Gastrocnemius medialis (tissue), 4 donors: ENCODE measurements around the gene IFIT1. TPM values are rescaled to one million over a fixed set of nuclear protein-coding genes. Genes with fewer than 3 reads are reported as not detected.
"Not testable (repeated sequence)": the region's sequence is repeated elsewhere in the genome, so short reads cannot be mapped to it uniquely, and the experiment has no call there.

Experiments used
- ATAC-seq, 2 donors: fragments of 150-250 bp; one replicate each; pipeline ENCODE4 v1.9.1; 2016
- DNase-seq, 2 donors: peaks; one replicate each; pipeline ENCODE4 v3.0.0-alpha.2; 2019
- H3K27ac ChIP-seq, 4 donors: fragments of 200-600 bp; sonication (generic); 1 replicate in 1 of 4; 2 replicates in 3 of 4; pipeline ENCODE4 v1.5.1; 2016 to 2018; ENCODE audit warnings: mild to moderate bottlenecking in 2 of 4, moderate library complexity in 1 of 4
- H3K27me3 ChIP-seq, 3 donors: fragments of 200-600 bp; sonication (generic) in 2 of 3; 1 replicate in 1 of 3; 2 replicates in 2 of 3; pipeline versions ENCODE4 v1.5.1 to v1.6.0; 2016 to 2019; ENCODE audit warnings: mild to moderate bottlenecking in 1 of 3, moderate library complexity in 1 of 3
- H3K36me3 ChIP-seq, 2 donors: fragments of 200-600 bp; sonication (generic) in 1 of 2; one replicate each; pipeline ENCODE4 v1.5.1; 2017 to 2018
- H3K4me1 ChIP-seq, 2 donors: fragments of 200-600 bp; sonication (generic) in 1 of 2; one replicate each; pipeline ENCODE4 v1.5.1; 2016 to 2017; ENCODE audit warnings: mild to moderate bottlenecking in 2 of 2
- H3K4me3 ChIP-seq, 4 donors: fragments of 200-600 bp; sonication (generic) in 3 of 4; 1 replicate in 1 of 4; 2 replicates in 3 of 4; pipeline ENCODE4 v1.5.1; 2016 to 2019; ENCODE audit warnings: mild to moderate bottlenecking in 2 of 4
- H3K9me3 ChIP-seq, 3 donors: fragments of 200-600 bp; sonication (generic) in 2 of 3; 1 replicate in 1 of 3; 2 replicates in 2 of 3; pipeline ENCODE4 v1.5.1; 2016 to 2019
- CTCF ChIP-seq, 5 experiments: fragments of 450-650 bp in 3 of 5; fragments of 200-600 bp in 2 of 5; sonication (generic) in 2 of 5; IDR thresholded peaks in 4 of 5; conservative IDR thresholded peaks in 1 of 5; 1 replicate in 4 of 5; 2 replicates in 1 of 5; pipeline ENCODE4 v1.5.1; 2016 to 2019; ENCODE audit warnings: antibody characterized with exemption in 5 of 5, mild to moderate bottlenecking in 3 of 5, moderate library complexity in 3 of 5
- POLR2A ChIP-seq, 2 donors: fragments of 450-650 bp; IDR thresholded peaks; one replicate each; pipeline ENCODE4 v1.6.1; 2017; ENCODE audit warnings: antibody characterized with exemption in 2 of 2, mild to moderate bottlenecking in 2 of 2, moderate library complexity in 2 of 2
- in situ Hi-C, 4 donors: fragments of 200-750 bp; cut with MboI; loops; one replicate each; pipeline versions ENCODE4 v1.15.0 to v1.8.0; 2017; ENCODE audit warnings: low sequenced_read_pairs in 4 of 4
- intact Hi-C: fragments of 100-400 bp; cut with DNase I; formaldehyde crosslinking; loops from one replicate; pipeline ENCODE4 v1.15.1; 2023; ENCODE audit warnings: low total_unique reads
- total RNA-seq, 4 donors: library from RNA; depleted of rRNA; stranded (reverse); fragments of >200 nt; gene quantifications; one replicate each; pipeline versions ENCODE4 v1.1.0 to v1.2.3, GENCODE V29; 2016

Gene IFIT1
- total RNA-seq, 4 donors from 2014 or later, result 1.8 to 8.9 (median 3.0) TPM

GRCh38 chr10:89346405-89347254 lies 45.8 kb upstream of the IFIT1 start:
- ATAC-seq, result peak; percentile 33 to 60
- no peak for DNase-seq
- no peaks in the 10 kb centered on the region for H3K27me3 ChIP-seq
- intact Hi-C loops, result no loop called here
- peak overlapping the region; percentile 59 to 75 (median 68) for H3K27ac ChIP-seq
- H3K4me1 ChIP-seq, result peaks cover 37 to 38% of the 10 kb centered on the region in 2 donors
- H3K36me3 ChIP-seq, result no peaks in the 10 kb centered on the region
- no peaks in the 10 kb centered on the region for H3K9me3 ChIP-seq
- no peak for TF ChIP-seq POLR2A (IDR thresholded peaks at IDR 0.05)
- no peak for TF ChIP-seq CTCF (IDR thresholded peaks at IDR 0.05 in 4 of 5, conservative IDR thresholded peaks at IDR 0.05 in 1 of 5)
- H3K4me3 ChIP-seq, result no peak overlapping the region
- in situ Hi-C loops, result no loop called here

- DNase-seq (no peak), ATAC-seq (peak in 1 of 2 donors; percentile 19)
- H3K27me3 ChIP-seq, result no peaks in the 10 kb centered on the region
- no peak overlapping the region for H3K4me3 ChIP-seq
- H3K4me1 ChIP-seq, result peaks cover 37 to 46% of the 10 kb centered on the region in 2 donors
- in situ Hi-C loops (no loop called here), intact Hi-C loops (no loop called here)
- TF ChIP-seq POLR2A (IDR thresholded peaks at IDR 0.05) (no peak), CTCF (IDR thresholded peaks at IDR 0.05 in 4 of 5, conservative IDR thresholded peaks at IDR 0.05 in 1 of 5) (no peak)
- no peaks in the 10 kb centered on the region for H3K36me3 ChIP-seq
- H3K9me3 ChIP-seq, result no peaks in the 10 kb centered on the region
- peak overlapping the region; percentile 59 to 75 (median 68) for H3K27ac ChIP-seq
These were observed 44.5 kb upstream of the IFIT1 start for GRCh38 chr10:89347701-89348457.

DNA sequence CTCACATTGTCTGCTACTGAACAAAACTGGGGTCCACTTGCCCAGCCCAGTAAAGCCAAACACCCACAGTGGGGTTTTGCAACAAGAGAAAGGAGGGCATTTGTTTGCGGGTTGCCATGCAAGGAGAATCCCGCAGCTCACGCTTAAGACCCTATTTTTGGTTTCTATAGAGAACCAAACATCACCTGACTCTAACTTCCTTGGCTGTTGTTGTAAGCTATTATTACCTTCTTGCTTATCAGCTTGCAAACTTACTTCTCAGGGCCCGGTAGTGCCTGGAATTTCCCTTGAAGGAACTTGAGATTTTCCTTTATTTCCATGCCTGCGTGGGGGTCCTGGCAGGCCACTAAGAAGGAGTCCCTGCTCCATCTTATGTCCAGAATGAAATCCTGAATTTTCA lies 43.9 kb upstream of the IFIT1 start:
- H3K4me1 ChIP-seq, result peaks cover 37 to 46% of the 10 kb centered on the region in 2 donors
- intact Hi-C loops (no loop called here), in situ Hi-C loops (no loop called here)
- peak overlapping the region; percentile 18 to 75 (median 68) for H3K27ac ChIP-seq
- no peaks in the 10 kb centered on the region for H3K36me3 ChIP-seq
- H3K9me3 ChIP-seq, result no peaks in the 10 kb centered on the region
- no peak for DNase-seq
- no peaks in the 10 kb centered on the region for H3K27me3 ChIP-seq
- no peak for ATAC-seq
- no peak for TF ChIP-seq CTCF (IDR thresholded peaks at IDR 0.05 in 4 of 5, conservative IDR thresholded peaks at IDR 0.05 in 1 of 5)
- no peak for TF ChIP-seq POLR2A (IDR thresholded peaks at IDR 0.05)
- H3K4me3 ChIP-seq, result no peak overlapping the region

- TF ChIP-seq POLR2A (IDR thresholded peaks at IDR 0.05) (no peak), CTCF (IDR thresholded peaks at IDR 0.05 in 4 of 5, conservative IDR thresholded peaks at IDR 0.05 in 1 of 5) (no peak)
- in situ Hi-C loops, result no loop called here
- Histone ChIP-seq H3K27me3 (no peaks in the 10 kb centered on the region), H3K27ac (peak overlapping the region; percentile 18 to 75 (median 68)), H3K4me1 (peaks cover 37 to 46% of the 10 kb centered on the region in 2 donors), H3K9me3 (no peaks in the 10 kb centered on the region), H3K36me3 (no peaks in the 10 kb centered on the region), H3K4me3 (no peak overlapping the region)
- intact Hi-C loops, result no loop called here
- ATAC-seq (no peak), DNase-seq (no peak)
These were observed 43.4 kb upstream of the IFIT1 start for GRCh38 chr10:89348975-89349374.

- H3K27me3 ChIP-seq, H3K36me3 ChIP-seq, H3K9me3 ChIP-seq, intact Hi-C loops, H3K4me3 ChIP-seq, in situ Hi-C loops: not testable (repeated sequence)
- peak in 1 of 2 donors; percentile 35 for ATAC-seq
- H3K4me1 ChIP-seq, result peaks cover 37 to 46% of the 10 kb centered on the region in 2 donors
- H3K27ac ChIP-seq, result peak overlapping the region; percentile 55 to 72 (median 62)
- DNase-seq, result peak in 1 of 2 donors; percentile 26
These were observed 41.6 kb upstream of the IFIT1 start for GRCh38 chr10:89350631-89351315.
